Activated CD8-positive, alpha-beta memory T cell treated with anti-CD3 and anti-CD28 coated beads, Interleukin-2, amount 50 U/mL, for 4 hours (primary cell): ENCODE results near the gene PRELID1.
"Not testable (repeated sequence)": the region's sequence is repeated elsewhere in the genome, so short reads cannot be mapped to it uniquely, and the experiment has no call there.

Source experiments
- DNase-seq: peaks from one replicate; pipeline ENCODE4 v3.0.0-alpha.2; 2020

The PRELID1 gene

DNA sequence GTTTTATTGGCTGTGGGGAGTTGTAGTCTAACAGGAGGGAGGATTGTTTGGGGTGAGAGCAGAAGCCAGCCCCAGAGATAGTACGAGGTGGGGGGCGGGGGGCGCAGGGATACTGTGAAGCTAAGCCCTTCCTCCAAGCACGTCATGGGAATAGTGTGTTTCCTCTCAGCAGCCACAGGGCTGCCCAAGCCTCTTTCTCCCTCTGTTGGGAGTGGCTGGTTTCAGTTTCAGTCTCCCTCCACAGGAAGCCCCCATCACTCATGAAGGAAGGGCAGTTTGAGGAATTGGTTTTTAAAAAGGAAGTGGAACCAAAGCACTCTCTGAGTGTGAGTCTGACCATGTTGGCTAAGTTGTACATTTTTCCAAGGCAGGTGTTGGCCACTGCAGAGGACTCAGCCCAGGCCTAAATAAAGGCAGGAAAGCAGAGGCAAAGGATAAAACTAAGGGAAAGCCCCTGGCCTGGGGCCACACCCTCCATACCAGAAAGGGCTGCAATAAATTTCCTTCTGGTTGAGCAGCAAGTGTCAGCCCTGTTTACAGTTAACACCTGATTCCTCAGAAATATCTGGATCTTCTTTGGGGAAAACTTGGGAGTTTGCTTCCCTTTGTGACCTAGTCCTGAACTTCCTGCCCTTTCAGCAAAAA, 3.2 kb upstream of the PRELID1 start:
- DNase-seq, result peak; percentile 61

DNA sequence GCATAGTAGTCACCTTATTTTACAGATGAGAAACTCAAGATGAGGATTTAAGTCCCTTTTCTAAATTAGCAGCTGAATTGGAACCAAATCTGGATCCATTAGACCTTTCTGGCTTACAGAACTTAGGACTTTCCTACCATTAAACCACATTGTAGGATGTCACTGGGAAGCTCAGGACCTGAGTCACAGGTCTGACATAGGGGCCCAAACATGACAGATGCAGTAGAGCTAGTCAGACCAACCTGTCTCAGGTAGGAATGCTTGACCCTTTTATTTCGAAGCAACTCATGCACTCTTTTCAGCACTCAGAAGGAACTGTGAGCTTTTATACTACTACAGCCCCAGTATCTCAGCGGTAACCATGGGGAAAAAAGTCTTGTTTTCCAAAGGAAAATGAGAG, 2.6 kb upstream of the PRELID1 start:
- DNase-seq, result no peak

GRCh38 chr5:177301503-177302165, 2.0 kb upstream of the PRELID1 start:
- no peak for DNase-seq

DNA sequence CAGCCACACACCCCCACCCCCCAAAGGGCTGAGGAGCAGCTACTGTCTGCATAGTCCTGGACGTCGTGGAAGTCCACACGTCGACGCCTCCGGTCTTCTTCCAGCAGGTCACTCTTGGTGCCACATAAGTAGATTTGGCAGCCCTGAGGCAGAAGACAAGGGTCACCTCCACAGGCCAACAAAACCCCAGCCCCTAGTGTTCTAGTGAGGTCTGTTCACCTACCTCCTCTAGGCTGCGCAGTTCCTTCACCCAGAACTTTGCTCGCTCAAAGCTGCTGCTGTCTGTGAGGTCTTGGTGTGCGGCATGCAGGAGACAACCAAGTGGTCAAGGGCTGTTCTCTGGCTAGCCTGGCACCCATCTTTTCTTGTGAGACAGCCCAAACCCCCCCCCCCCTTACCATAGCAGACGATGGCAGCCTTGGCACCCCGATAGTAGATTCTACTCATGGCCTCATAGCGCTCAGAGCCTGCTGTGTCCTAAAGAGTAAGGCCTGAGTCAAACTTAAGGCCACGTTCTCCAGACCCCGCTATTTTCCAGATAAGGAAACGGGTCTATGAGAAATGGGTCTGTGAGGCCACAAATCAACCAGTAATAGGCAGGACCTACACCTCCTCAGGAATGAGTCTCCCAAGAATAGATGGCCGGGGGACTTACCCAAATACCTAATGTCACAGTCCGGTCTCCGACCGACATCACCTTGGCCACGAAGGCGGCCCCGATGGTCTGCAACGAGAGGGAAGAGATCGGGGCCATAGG, 1.1 kb upstream of the PRELID1 start:
- DNase-seq, result no peak

DNA sequence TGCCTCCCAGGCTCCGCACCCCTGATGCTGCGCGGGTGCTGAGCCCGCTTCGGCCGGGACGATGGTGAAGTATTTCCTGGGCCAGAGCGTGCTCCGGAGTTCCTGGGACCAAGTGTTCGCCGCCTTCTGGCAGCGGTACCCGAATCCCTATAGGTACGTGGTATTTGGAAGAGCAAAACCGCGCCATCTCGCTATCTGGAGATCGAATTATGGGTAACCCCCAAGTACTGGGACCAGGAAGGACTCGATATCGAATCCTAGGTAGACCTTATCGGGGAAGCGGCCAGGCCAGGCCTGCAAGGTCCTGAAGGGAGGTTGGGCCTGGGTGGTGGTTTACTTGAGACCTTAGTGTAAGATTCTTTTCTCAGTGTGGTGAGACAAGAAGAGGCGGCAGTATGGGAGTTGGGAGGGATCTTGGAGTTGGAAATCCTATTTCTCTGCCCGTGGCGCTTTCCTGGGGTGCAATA, 359 bp downstream of the PRELID1 start:
- DNase-seq, result no peak

GRCh38 chr5:177304392-177305119, 957 bp downstream of the PRELID1 start:
- DNase-seq, result no peak

- DNase-seq, result not testable (repeated sequence)
Observed at GRCh38 chr5:177306103-177306640, 2.6 kb downstream of the PRELID1 start.

DNA sequence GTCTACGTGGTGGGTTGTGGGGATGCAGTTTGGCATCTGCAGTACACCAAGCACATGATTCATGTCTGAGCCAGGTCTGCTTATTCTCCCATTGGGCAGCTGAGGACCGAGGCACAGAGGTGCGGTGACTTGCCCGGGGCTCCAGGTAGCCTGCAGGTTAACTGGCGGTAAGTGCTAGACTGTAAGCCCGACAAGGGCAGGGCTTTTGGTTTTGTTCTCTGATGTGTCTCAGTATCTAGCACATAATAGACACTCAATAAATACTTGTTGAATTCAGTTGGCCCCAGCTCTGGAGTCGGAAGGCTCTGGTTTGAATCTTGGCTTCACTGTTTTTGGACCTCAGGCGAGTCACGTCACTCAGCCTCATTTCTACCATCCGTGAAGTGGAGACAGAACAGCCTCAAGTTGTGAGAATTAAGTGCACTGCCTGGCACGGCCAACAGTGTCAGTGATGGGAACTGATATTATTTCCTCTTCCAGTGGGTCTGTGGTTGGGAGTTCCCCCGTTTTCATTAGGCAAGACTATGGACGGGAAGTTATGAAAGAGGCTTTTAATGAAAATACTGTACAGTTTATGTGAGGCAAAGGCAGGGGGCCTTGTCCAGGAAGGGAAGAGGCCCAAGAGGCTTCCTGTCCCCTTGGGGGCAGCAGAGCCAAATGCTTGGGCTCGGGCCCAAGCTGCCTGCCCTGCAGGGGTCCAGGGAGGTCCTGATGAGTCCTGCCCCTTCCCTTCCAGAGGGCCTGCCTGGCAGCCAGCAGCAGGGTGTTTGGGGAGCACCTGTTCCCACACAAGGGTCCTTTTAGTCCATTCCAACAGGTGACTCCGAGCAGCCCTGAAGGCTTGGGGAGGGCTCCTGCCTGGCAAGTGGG, 3.3 kb downstream of the PRELID1 start:
- DNase-seq, result no peak

GRCh38 chr5:177307544-177308363, 4.2 kb downstream of the PRELID1 start:
- DNase-seq, result no peak

DNA sequence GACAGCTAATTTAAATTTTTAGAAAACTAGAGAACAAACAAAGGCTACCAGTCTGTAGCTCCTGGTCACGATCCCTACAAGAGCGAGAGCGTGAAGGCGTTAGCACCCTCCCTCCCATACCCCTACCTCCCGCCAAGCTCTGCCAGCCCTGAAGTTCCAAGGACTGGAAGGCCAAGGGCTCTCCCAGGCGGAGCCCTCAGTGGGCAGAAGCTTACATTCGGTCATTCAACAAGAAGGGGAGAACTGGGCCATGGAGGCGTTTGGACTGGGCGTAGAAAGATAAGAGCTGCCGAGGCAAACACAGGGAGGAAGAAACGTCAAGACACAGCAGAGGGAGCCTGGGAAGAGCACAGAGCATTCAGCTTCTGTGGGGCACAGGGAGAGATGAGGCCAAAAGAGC, 5.1 kb downstream of the PRELID1 start:
- DNase-seq, result no peak

DNA sequence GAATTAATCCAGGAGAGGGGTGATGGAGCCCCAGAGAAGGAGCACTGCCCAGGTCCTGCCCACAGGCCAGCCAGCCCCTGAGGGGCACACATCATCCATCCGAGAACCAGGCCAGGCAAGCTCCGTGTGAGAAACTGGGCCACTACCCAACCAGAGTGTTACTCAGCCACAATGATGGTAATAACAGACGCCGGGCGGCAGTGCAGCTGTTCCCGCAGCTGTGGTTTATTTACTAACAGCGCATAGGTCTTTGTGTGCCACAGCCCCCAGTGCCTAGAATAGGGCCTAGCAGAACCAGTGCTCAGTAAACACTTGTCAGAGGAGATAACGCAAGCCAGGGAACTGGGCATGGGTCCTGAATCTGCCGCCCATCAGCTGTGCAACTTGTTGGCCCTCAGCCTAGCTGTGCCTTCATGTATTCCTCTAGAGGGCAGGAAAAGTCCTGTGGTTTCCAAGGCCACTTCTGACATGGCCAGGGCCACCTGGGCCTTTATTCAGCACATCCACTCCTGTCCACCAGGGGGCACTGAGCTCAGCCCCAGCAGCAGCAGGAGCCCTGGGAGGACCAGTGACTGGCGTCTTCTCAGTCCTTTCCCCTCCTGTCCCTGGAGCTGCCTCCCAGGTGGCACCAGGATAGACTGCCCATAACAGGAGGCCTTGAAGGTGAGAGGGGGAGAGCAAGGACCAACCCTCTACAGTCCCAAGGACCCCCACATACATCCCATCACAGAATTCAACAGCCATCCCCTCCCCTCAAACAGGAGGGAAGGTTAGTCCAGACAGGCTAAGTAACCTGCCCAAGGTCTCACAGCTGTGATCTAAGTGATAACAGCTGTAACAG, 6.0 kb downstream of the PRELID1 start:
- peak; percentile 70 for DNase-seq

DNA sequence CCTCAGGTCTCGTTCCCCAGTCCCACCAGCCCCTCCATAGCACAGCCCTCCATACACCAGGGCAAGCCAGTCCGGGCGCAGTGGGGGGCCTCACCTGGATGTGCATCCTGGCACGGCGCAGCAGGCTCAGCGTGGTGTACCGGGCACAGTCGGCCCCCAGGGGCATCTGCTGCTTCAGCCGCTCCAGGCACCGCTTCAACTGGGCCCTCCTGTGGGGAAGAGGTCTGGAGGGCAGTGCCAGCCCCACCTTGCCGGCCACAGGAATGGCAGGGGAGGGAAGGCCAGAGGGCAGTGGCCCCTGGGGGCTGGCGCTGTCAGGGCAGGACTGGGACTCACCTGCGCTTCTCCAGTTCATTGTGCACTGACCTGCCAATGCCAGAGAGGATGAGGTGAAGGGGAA, 6.7 kb downstream of the PRELID1 start:
- no peak for DNase-seq

DNA sequence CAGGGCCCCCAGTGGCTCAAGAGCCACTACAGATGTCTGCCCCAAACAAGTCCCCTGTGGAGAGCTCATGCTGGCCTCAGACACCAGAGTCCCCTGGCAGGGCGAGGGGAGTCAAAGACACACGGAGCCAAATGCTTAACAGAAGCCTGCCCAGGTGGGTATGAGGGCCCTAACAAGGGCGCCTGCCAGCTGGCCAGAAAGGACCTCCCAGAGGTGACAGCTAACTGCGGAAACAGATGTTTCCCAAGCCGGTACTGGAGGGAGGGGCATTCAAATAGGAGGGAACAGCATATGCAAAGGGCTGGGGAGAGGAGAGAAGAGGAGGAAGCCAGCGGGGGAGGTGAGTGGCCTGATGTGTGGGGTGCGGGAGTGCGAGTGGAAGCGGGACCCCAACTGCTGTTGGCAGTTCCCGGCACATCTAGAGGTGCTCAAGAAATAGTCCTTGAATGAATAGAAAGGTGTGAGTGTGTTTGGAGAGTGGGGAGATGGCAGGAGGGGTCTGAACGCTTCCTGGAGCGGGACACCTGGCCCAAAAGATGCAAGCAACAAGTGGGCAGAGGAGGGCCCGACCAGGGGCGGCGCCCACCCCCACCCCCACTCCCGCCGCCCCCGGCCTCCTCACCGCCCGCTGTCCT, 7.3 kb downstream of the PRELID1 start:
- no peak for DNase-seq

- DNase-seq, result no peak
Observed at GRCh38 chr5:177311392-177311722, 7.8 kb downstream of the PRELID1 start.

DNA sequence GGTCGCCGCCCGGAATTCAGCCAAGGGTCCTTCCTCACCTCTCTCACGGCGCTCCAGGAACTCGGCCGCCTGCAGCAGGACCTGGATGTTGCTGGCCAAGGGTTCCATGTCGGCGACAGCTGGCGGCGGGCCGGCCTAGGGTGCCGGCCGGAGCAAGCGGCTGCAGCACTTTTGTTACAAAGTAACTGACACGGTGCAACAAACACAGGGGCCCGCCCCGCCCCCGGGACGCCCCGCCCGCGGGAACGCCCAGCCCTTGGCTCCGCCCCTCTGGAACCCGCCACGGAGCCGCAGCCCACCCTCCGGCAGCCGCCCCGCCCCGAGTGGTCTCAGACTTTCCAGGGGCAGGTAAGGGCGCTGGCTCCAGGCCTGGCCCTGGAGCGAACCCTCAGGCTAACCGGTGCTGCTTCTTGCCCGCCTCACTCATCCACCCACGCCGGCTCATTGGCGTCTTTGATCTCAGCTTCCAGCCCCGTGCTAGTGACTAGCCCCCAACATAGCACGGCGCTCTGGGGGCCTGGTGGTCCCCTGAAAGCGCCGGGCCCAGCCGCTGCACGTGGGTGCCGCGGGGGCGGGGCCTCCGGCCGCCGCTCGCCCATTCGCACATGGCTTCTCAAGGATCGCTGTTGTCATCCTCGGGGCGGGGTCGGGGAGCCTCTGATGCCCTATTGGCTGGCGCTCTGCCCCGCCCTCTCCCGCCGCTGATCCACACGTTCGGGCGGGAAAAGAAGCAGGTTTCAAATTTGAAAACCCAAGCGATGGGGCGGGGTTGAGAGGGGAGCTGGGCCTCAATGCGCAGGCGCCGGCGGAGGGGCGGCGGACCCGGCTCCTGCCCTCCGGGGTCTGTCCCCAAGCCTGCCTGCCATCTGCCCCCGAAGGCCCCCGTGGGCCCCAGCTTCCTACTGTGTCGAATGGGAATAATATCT, 8.4 kb downstream of the PRELID1 start, which contains the start of gene MXD3:
Gene MXD3, minus strand, starts transcription at position 176 of the 926 bp plus-strand sequence. Its CDS starts 68 bp downstream, at position 108.
- peak; percentile 94 for DNase-seq

GRCh38 chr5:177312649-177313181, 9.1 kb downstream of the PRELID1 start:
- DNase-seq, result no peak

DNA sequence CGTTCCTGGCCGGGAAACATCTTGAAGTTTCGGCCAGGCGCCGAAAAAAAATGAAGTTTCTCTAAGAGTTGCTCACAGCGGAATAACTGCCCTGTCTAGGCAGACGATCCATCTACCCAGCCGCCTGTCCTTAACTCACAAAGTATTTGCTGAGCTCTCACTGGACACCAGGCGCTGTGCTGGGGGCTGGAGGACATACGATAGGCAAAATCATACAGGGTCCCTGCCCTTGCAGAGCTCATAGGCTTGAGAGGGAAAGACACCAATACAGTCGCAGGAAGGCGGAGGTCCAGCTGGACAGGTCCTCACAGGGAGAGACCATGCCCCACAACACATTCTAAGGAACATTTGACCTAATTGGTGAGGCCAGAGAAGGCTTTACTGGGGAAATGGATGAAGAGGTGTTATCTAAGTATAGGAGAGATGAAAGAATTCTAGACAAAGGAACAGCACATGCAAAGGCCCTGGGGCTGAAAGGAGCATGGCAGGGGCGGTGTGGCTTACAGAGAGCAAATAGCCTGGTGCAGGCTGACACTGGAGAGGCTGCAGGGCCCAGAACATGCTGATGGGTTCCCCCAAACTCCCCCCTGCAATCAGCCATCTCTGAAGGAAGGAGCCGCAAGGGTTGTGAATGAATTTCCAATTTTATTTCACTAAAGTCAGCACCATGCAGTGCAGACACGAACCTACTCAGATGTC, 10.1 kb downstream of the PRELID1 start:
- DNase-seq, result no peak
